Kidney (tissue), 14 donors: Measurements from ENCODE around the gene OR2C3. TPM values are rescaled to one million over a fixed set of nuclear protein-coding genes. Genes with fewer than 3 reads are reported as not detected.

ENCODE experiments used
- DNase-seq, 5 donors: peaks; one replicate each; pipeline ENCODE4 v3.0.0-alpha.2; 2013 to 2020
- FAIRE-seq: peaks from 2 replicates; lab custom pipeline; 2012; peaks lifted over from hg19 to GRCh38; lab: Jason Lieb, UNC
- H3K27ac ChIP-seq, 2 donors: one replicate each; pipeline ENCODE4 v1.7.0; 2013; ENCODE audit warnings: low read depth in 2 of 2, low read length in 2 of 2, inconsistent platforms in 1 of 2
- H3K27me3 ChIP-seq: one replicate; pipeline ENCODE4 v1.7.1; 2013; ENCODE audit warnings: low read length, inconsistent platforms; ENCODE audit not compliant: control insufficient read depth, insufficient read depth
- H3K36me3 ChIP-seq, 3 donors: one replicate each; pipeline versions ENCODE4 v1.7.0 to v1.7.1; 2013; ENCODE audit warnings: low read length in 3 of 3, control low read depth in 1 of 3, inconsistent platforms in 1 of 3; ENCODE audit not compliant: insufficient read depth in 3 of 3, control insufficient read depth in 2 of 3
- H3K4me1 ChIP-seq, 3 donors: one replicate each; pipeline versions ENCODE4 v1.7.0 to v1.7.1; 2013; ENCODE audit warnings: low read length in 3 of 3, inconsistent platforms in 1 of 3, low read depth in 1 of 3; ENCODE audit not compliant: control insufficient read depth in 2 of 3, insufficient read depth in 2 of 3
- H3K4me3 ChIP-seq, 3 donors: one replicate each; pipeline versions ENCODE4 v1.7.0 to v1.8.1; 2013; ENCODE audit warnings: low read length in 3 of 3, control low read depth in 1 of 3, inconsistent platforms in 1 of 3
- H3K9ac ChIP-seq, 3 donors: one replicate each; pipeline versions ENCODE4 v1.7.0 to v1.7.1; 2013; ENCODE audit warnings: low read length in 3 of 3, control low read depth in 1 of 3, inconsistent platforms in 1 of 3
- H3K9me3 ChIP-seq, 3 donors: one replicate each; pipeline versions ENCODE4 v1.7.0 to v1.7.1; 2013; ENCODE audit warnings: low read length in 3 of 3, control low read depth in 1 of 3, inconsistent platforms in 1 of 3; ENCODE audit not compliant: control insufficient read depth in 2 of 3, insufficient read depth in 1 of 3
- CTCF ChIP-seq: IDR thresholded peaks from 3 replicates; pipeline ENCODE4 v1.5.1; 2012; ENCODE audit warnings: mild to moderate bottlenecking, moderate library complexity, borderline replicate concordance; ENCODE audit not compliant: insufficient read depth; ENCODE audit errors: extremely low read depth
- intact Hi-C: fragments of 100-400 bp; cut with DNase I; formaldehyde crosslinking; loops from one replicate; pipeline ENCODE4 v1.11.1; 2022
- polyA plus RNA-seq: library from polyadenylated mRNA; stranded (reverse); fragments of 350-450 nt; fragmentation: Illumina TruSeq; extraction: RNeasy Lipid Tissue Mini Kit (QIAGEN cat#74804); gene quantifications from one replicate; pipeline ENCODE4 v1.2.3, GENCODE V29; 2014; ENCODE audit warnings: low read depth, low replicate concordance; ENCODE audit not compliant: insufficient read depth
- total RNA-seq: library from RNA; stranded (reverse); fragmentation: NEBNext Ultra II Directional; extraction: Animal tissue kit (Norgen Biotek cat#: 25700); gene quantifications from one replicate; pipeline ENCODE4 v1.2.1, GENCODE V29; 2021
- donor health status: control.
- donor health status: control.
- donor health status: control.
- donor health status: control.
- donor health status: control.
- donor health status: DM: yes; HTN: yes; CAD: no.
- donor health status: Normal renal cell carcinoma (clear cell type).

Gene OR2C3
- total and polyA plus RNA-seq, 2 donors from 2014 or later, result 0.06 TPM; not detected in 1

- Histone ChIP-seq H3K4me3 (no peak overlapping the region), H3K36me3 (no peaks in the 10 kb centered on the region), H3K4me1 (no peaks in the 10 kb centered on the region), H3K9ac (no peak overlapping the region), H3K9me3 (no peaks in the 10 kb centered on the region), H3K27ac (no peak overlapping the region), H3K27me3 (no peaks in the 10 kb centered on the region)
- FAIRE-seq (no peak), DNase-seq (no peak)
- intact Hi-C loops, result no loop called here
- TF ChIP-seq CTCF, result no peak
Measured at GRCh38 chr1:247539215-247539614, 3.0 kb upstream of the OR2C3 start.

GRCh38 chr1:247538561-247538960, 2.3 kb upstream of the OR2C3 start:
- Histone ChIP-seq H3K27me3 (no peaks in the 10 kb centered on the region), H3K9me3 (no peaks in the 10 kb centered on the region), H3K27ac (no peak overlapping the region), H3K36me3 (no peaks in the 10 kb centered on the region), H3K9ac (no peak overlapping the region), H3K4me3 (no peak overlapping the region), H3K4me1 (no peaks in the 10 kb centered on the region)
- no peak for TF ChIP-seq CTCF
- FAIRE-seq (no peak), DNase-seq (no peak)
- intact Hi-C loops, result no loop called here

GRCh38 chr1:247535402-247535801, 838 bp downstream of the OR2C3 start:
- TF ChIP-seq CTCF, result no peak
- peaks cover 0 to 6% (median 0%) of the 10 kb centered on the region in 3 donors for H3K9me3 ChIP-seq
- H3K27me3 ChIP-seq, result no peaks in the 10 kb centered on the region
- intact Hi-C loops, result no loop called here
- no peaks in the 10 kb centered on the region for H3K36me3 ChIP-seq
- DNase-seq (no peak), FAIRE-seq (no peak)
- H3K9ac ChIP-seq, result no peak overlapping the region
- no peak overlapping the region for H3K4me3 ChIP-seq
- no peak overlapping the region for H3K27ac ChIP-seq
- H3K4me1 ChIP-seq, result no peaks in the 10 kb centered on the region

GRCh38 chr1:247531937-247532336, 4.3 kb downstream of the OR2C3 start:
- FAIRE-seq (no peak), DNase-seq (no peak)
- Histone ChIP-seq H3K9me3 (peaks cover 0 to 6% (median 0%) of the 10 kb centered on the region in 3 donors), H3K4me3 (no peak overlapping the region), H3K27ac (no peak overlapping the region), H3K4me1 (no peaks in the 10 kb centered on the region), H3K9ac (no peak overlapping the region), H3K36me3 (no peaks in the 10 kb centered on the region), H3K27me3 (no peaks in the 10 kb centered on the region)
- TF ChIP-seq CTCF, result no peak
- intact Hi-C loops, result no loop called here
